Stomach (tissue), 4 donors: ENCODE results near the gene DHX57.

ENCODE experiments used
- CTCF ChIP-seq, 7 experiments: fragments of 450-650 bp in 4 of 7; fragments of 200-600 bp in 3 of 7; sonication (generic) in 3 of 7; IDR thresholded peaks; one replicate each; pipeline ENCODE4 v1.5.1; 2016 to 2019; ENCODE audit warnings: antibody characterized with exemption in 7 of 7, control low read depth in 2 of 7, mild to moderate bottlenecking in 1 of 7
- POLR2A ChIP-seq, 4 donors: fragments of 450-650 bp; IDR thresholded peaks; one replicate each; pipeline ENCODE4 v1.6.1; 2016; ENCODE audit warnings: antibody characterized with exemption in 4 of 4, control low read depth in 2 of 4, mild to moderate bottlenecking in 1 of 4, moderate library complexity in 1 of 4
- POLR2AphosphoS5 ChIP-seq, 3 donors: sonication (generic); formaldehyde crosslinking; IDR thresholded peaks; one replicate each; pipeline ENCODE4 v1.6.1; 2016; ENCODE audit warnings: antibody characterized with exemption in 3 of 3

GRCh38 chr2:38797250-38797676 lies 78.5 kb downstream of the DHX57 start:
- no peak for TF ChIP-seq POLR2A (IDR thresholded peaks at IDR 0.05)
- TF ChIP-seq POLR2AphosphoS5 (IDR thresholded peaks at IDR 0.05) = no peak
- no peak for TF ChIP-seq CTCF (IDR thresholded peaks at IDR 0.05)
